ENCODE data around the gene CARD10.

DNA sequence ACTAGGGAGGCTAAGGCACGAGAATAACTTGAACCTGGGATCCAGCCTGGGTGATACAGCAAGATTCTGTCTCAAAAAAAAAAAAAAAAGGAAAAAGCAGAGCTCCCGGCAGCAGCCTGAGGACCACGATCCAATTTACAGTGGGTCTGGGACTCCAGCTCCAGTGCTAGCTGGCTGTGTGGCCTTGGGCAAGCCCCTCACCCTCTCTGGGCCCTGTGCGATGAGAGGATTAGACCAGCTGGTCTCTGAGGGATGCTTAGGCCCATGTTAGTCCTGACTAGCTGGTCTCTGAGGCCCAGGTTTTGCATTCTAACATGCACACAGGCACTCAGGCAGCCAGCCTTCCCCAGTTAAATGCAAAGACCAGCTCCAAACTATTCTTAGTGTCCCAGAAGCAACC, 13.7 kb downstream of the CARD10 start:
- TF ChIP-seq, protein P1, sequence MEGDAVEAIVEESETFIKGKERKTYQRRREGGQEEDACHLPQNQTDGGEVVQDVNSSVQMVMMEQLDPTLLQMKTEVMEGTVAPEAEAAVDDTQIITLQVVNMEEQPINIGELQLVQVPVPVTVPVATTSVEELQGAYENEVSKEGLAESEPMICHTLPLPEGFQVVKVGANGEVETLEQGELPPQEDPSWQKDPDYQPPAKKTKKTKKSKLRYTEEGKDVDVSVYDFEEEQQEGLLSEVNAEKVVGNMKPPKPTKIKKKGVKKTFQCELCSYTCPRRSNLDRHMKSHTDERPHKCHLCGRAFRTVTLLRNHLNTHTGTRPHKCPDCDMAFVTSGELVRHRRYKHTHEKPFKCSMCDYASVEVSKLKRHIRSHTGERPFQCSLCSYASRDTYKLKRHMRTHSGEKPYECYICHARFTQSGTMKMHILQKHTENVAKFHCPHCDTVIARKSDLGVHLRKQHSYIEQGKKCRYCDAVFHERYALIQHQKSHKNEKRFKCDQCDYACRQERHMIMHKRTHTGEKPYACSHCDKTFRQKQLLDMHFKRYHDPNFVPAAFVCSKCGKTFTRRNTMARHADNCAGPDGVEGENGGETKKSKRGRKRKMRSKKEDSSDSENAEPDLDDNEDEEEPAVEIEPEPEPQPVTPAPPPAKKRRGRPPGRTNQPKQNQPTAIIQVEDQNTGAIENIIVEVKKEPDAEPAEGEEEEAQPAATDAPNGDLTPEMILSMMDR (IDR thresholded peaks at IDR 0.05), result no peak
- TF ChIP-seq EZH2 (IDR thresholded peaks at IDR 0.05) (no peak), EZH2phosphoT487 (IDR thresholded peaks at IDR 0.05) (no peak)

Data from neural progenitor cell (in vitro differentiated cells).